ENCODE data around the gene GPHB5.
"Not testable (repeated sequence)": the region's sequence is repeated elsewhere in the genome, so short reads cannot be mapped to it uniquely, and the experiment has no call there.

GPHB5 gene

GRCh38 chr14:63326840-63327239 lies 8.1 kb upstream of the GPHB5 start:
- no peaks in the 10 kb centered on the region for H3K27me3 ChIP-seq (ENCODE audit: insufficient read depth, poor library complexity, severe bottlenecking)
- ATAC-seq (ENCODE audit: low read depth) (no peak), DNase-seq (ENCODE audit: low spot score) (no peak)
- no peak for TF ChIP-seq CTCF (IDR thresholded peaks at IDR 0.05; ENCODE audit: poor library complexity, severe bottlenecking)
- H3K27ac ChIP-seq (ENCODE audit: poor library complexity, severe bottlenecking), result no peak overlapping the region
- H3K9me3 ChIP-seq (ENCODE audit: severe bottlenecking), result no peaks in the 10 kb centered on the region
- no peak overlapping the region for H3K4me3 ChIP-seq (ENCODE audit: severe bottlenecking)
- no peaks in the 10 kb centered on the region for H3K4me1 ChIP-seq (ENCODE audit: insufficient read depth, poor library complexity, severe bottlenecking)
- no peaks in the 10 kb centered on the region for H3K36me3 ChIP-seq (ENCODE audit: low read depth)

GRCh38 chr14:63322897-63323573 lies 4.3 kb upstream of the GPHB5 start:
- H3K4me3 ChIP-seq (ENCODE audit: severe bottlenecking), result no peak overlapping the region
- no peak for TF ChIP-seq CTCF (IDR thresholded peaks at IDR 0.05; ENCODE audit: poor library complexity, severe bottlenecking)
- H3K4me1 ChIP-seq (ENCODE audit: insufficient read depth, poor library complexity, severe bottlenecking), result no peaks in the 10 kb centered on the region
- no peaks in the 10 kb centered on the region for H3K9me3 ChIP-seq (ENCODE audit: severe bottlenecking)
- H3K27me3 ChIP-seq (ENCODE audit: insufficient read depth, poor library complexity, severe bottlenecking), result no peaks in the 10 kb centered on the region
- DNase-seq (ENCODE audit: low spot score), result no peak
- no peaks in the 10 kb centered on the region for H3K36me3 ChIP-seq (ENCODE audit: low read depth)
- peak; percentile 84 for ATAC-seq (ENCODE audit: low read depth)
- no peak overlapping the region for H3K27ac ChIP-seq (ENCODE audit: poor library complexity, severe bottlenecking)

GRCh38 chr14:63322472-63322871 lies 3.7 kb upstream of the GPHB5 start:
- Histone ChIP-seq H3K4me1 (ENCODE audit: insufficient read depth, poor library complexity, severe bottlenecking) (no peaks in the 10 kb centered on the region), H3K27me3 (ENCODE audit: insufficient read depth, poor library complexity, severe bottlenecking) (no peaks in the 10 kb centered on the region), H3K27ac (ENCODE audit: poor library complexity, severe bottlenecking) (no peak overlapping the region), H3K4me3 (ENCODE audit: severe bottlenecking) (no peak overlapping the region), H3K36me3 (ENCODE audit: low read depth) (no peaks in the 10 kb centered on the region), H3K9me3 (ENCODE audit: severe bottlenecking) (no peaks in the 10 kb centered on the region)
- ATAC-seq (ENCODE audit: low read depth) (no peak), DNase-seq (ENCODE audit: low spot score) (no peak)
- no peak for TF ChIP-seq CTCF (IDR thresholded peaks at IDR 0.05; ENCODE audit: poor library complexity, severe bottlenecking)

- Histone ChIP-seq H3K27ac (ENCODE audit: poor library complexity, severe bottlenecking) (no peak overlapping the region), H3K36me3 (ENCODE audit: low read depth) (no peaks in the 10 kb centered on the region), H3K4me1 (ENCODE audit: insufficient read depth, poor library complexity, severe bottlenecking) (no peaks in the 10 kb centered on the region), H3K27me3 (ENCODE audit: insufficient read depth, poor library complexity, severe bottlenecking) (peaks cover 2% of the 10 kb centered on the region), H3K4me3 (ENCODE audit: severe bottlenecking) (no peak overlapping the region), H3K9me3 (ENCODE audit: severe bottlenecking) (no peaks in the 10 kb centered on the region)
- ATAC-seq (ENCODE audit: low read depth) (peak; percentile 70), DNase-seq (ENCODE audit: low spot score) (no peak)
- peak; percentile 88 for TF ChIP-seq CTCF (IDR thresholded peaks at IDR 0.05; ENCODE audit: poor library complexity, severe bottlenecking)
Measured at GRCh38 chr14:63308723-63309317, 9.9 kb downstream of the GPHB5 start.

GRCh38 chr14:63304429-63304828 lies 14.3 kb downstream of the GPHB5 start:
- H3K4me3 ChIP-seq (ENCODE audit: severe bottlenecking); H3K9me3 ChIP-seq (ENCODE audit: severe bottlenecking); H3K4me1 ChIP-seq (ENCODE audit: insufficient read depth, poor library complexity, severe bottlenecking); H3K36me3 ChIP-seq (ENCODE audit: low read depth); DNase-seq (ENCODE audit: low spot score); H3K27me3 ChIP-seq (ENCODE audit: insufficient read depth, poor library complexity, severe bottlenecking); ATAC-seq (ENCODE audit: low read depth); H3K27ac ChIP-seq (ENCODE audit: poor library complexity, severe bottlenecking): not testable (repeated sequence)
